Measurements from ENCODE around the gene MARVELD3.
"Not testable (repeated sequence)": the region's sequence is repeated elsewhere in the genome, so short reads cannot be mapped to it uniquely, and the experiment has no call there.

MARVELD3 gene

GRCh38 chr16:71672803-71673581, 47.0 kb downstream of the MARVELD3 start:
- DNase-seq = no peak

GRCh38 chr16:71673582-71673973, 47.6 kb downstream of the MARVELD3 start:
- no peak for DNase-seq

GRCh38 chr16:71674229-71674628, 48.2 kb downstream of the MARVELD3 start:
- no peak for DNase-seq

GRCh38 chr16:71675380-71675779, 49.4 kb downstream of the MARVELD3 start:
- no peak for DNase-seq

GRCh38 chr16:71676236-71676635, 50.3 kb downstream of the MARVELD3 start:
- no peak for DNase-seq

GRCh38 chr16:71681360-71681759, 55.4 kb downstream of the MARVELD3 start:
- DNase-seq = no peak

GRCh38 chr16:71684280-71684679, 58.3 kb downstream of the MARVELD3 start:
- not testable (repeated sequence) for DNase-seq

Data from SHP77 (cell line).